C4-2B (cell line): ENCODE data around the gene EBF3.

Experiments used
- ZFX ChIP-seq: fragments of 450-650 bp; IDR thresholded peaks from 2 replicates; pipeline ENCODE4 v1.6.1; 2017
- TF ChIP-seq, protein P1 (sequence below): fragments of 450-650 bp; conservative IDR thresholded peaks from 2 replicates; pipeline ENCODE4 v1.5.1; 2017; ENCODE audit warnings: mild to moderate bottlenecking

- TF ChIP-seq, protein P1, sequence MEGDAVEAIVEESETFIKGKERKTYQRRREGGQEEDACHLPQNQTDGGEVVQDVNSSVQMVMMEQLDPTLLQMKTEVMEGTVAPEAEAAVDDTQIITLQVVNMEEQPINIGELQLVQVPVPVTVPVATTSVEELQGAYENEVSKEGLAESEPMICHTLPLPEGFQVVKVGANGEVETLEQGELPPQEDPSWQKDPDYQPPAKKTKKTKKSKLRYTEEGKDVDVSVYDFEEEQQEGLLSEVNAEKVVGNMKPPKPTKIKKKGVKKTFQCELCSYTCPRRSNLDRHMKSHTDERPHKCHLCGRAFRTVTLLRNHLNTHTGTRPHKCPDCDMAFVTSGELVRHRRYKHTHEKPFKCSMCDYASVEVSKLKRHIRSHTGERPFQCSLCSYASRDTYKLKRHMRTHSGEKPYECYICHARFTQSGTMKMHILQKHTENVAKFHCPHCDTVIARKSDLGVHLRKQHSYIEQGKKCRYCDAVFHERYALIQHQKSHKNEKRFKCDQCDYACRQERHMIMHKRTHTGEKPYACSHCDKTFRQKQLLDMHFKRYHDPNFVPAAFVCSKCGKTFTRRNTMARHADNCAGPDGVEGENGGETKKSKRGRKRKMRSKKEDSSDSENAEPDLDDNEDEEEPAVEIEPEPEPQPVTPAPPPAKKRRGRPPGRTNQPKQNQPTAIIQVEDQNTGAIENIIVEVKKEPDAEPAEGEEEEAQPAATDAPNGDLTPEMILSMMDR = no peak
- no peak for TF ChIP-seq ZFX
These were observed 20.9 kb downstream of the EBF3 start for GRCh38 chr10:129942936-129943715.
